GM21390 (cell line): Measurements from ENCODE around the gene MLLT11.
"Not testable (repeated sequence)": the region's sequence is repeated elsewhere in the genome, so short reads cannot be mapped to it uniquely, and the experiment has no call there.

Source experiments
- ATAC-seq: cut with Tn5 transposase; IDR thresholded peaks from one replicate; pipeline ENCODE4 v1.9.1; 2021; ENCODE audit not compliant: unreplicated experiment

The MLLT11 gene

DNA sequence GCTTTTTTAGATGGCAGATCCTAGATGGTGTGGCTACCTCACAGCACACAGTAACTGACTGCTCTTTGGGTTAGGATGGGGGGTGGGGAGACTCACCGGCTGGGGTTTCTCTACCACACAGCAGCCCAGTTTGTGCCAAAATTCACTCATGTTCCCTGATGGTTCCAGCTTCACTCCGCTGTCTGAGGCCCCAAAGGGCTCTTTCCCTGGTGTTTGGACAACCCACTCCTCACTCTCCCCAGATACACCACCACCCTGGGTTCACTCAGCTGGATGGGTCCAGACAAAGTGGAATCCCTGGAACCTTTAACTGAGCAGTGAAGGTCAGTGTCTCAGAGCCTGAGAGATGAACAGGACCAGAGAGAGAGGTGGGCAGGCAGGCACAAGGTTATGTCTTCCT lies 4.6 kb upstream of the MLLT11 start:
- no peak for ATAC-seq

DNA sequence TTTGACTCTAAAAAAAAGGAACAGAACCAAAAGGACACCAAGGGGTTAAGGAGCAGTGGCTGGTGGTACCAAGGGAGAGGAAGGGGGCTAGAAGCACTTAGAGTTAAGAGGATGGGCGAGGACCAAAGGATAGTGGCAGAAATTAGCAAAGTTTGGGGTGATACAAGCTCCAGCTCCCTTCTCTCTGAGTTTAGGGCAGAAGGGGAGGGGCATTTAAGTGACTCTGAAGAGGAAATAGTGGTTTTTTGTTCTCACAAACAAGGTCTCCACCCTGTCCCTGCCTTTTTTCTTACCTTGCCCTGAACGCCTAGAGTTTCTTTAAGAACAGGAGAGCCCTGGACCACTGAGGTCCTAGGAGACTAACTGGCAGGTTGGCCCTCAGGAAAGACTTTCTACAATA lies 4.0 kb upstream of the MLLT11 start:
- ATAC-seq = no peak

- no peak for ATAC-seq
Measured at GRCh38 chr1:151058692-151059091, 1.5 kb upstream of the MLLT11 start.

DNA sequence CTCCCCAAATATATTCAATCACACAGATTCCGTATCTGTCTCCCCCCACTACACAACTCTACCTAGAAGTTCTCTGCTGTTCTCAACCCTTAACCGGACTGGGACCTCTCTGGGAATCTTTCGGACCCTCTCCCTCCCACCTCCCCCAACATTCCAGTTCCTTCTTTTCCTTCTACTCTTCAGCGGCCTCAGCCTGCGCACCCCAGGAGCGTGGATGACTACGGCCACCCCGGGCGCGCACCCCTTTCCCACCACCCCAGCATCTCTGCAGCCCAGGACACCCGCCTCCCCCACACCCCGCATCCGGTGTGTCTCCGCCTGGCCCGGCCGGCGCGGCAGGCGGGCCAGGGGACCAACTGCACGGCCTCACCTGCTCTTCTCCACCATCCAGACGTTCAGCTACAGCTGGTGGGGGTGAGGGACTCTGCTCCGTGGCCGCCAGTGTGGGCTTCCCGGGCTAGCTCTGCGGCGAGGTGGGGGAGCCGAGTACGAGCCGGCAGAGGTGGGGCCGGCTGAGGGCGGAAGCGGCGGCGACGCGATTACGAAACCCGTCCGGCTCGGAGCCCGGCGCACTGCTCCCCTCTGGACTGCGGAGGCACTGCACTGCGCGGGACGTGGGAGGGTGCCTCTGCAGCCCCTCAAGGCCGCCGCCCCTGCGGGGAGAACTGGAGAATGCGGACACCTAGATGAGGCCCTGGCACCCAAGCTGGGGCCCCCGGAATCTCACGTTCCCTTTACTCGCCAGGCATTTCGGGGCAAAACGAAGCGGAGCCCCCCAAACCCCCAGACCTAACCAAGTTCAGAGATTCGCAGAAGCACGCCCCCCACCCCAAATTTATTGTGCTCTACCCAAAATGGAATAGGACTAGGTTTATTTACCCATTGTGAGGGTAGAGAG lies 839 bp upstream of the MLLT11 start, which contains the start of gene CDC42SE1:
CDC42SE1 (minus strand) TSS at position 514 of the 898 bp plus-strand sequence. CDS start 3,892 bp downstream, outside the sequence.
- peak; percentile 86 for ATAC-seq

DNA sequence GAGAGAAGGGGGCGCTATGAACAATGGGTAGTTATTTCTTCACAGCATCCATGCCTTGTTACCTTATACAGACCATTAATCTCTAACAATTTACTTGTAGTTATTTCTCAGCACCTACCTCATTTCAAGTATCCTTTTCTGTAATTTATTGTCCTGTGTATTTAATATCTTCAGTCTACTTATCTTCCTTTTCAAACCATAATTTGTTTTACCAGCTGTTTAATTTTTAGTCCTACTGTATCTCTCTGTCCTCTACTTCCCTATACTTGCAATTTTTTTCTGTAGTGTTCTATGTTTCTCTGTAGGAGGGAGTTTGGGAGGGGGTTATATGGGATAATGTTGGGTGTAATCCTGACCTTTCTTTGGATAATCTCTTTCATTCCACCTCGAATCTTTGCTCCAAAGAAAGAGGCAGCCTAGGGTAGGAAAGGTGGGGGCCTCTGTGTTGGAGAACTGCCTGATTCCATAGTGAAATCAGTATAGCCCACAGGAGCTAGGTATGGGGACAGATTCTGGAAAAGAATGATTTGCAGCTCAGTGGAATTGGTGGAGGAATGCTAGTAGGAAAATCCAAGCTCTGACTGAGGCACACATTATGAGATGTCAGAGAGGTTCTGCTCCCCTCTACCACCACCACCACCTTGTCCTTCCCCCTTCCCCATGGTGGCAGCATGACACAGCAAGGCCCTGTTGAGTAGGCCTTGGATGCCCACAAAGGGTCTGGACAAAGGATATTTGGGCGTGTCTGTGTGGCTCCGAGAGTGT lies 642 bp downstream of the MLLT11 start:
- ATAC-seq = no peak

DNA sequence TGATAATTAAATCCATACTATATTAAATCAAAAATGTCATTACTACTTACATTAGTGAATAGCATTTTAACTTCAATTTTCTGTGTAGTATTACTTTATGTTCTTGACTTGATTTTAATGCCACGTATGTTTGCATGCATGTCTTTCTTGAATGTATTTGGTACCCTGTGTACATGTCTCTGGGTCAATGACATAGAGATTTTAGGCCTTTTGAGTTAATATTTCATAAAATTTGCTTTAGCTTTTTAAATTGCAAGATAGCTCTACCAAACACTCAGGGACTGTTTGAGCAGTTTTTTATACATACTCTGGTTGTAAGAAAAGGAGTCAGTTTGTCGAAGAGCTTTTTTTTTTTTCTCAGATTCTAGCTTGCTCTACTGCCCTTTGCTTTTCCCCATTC lies 1.5 kb downstream of the MLLT11 start:
- ATAC-seq = no peak

- ATAC-seq = no peak
Measured at GRCh38 chr1:151062741-151063371, 2.7 kb downstream of the MLLT11 start.

DNA sequence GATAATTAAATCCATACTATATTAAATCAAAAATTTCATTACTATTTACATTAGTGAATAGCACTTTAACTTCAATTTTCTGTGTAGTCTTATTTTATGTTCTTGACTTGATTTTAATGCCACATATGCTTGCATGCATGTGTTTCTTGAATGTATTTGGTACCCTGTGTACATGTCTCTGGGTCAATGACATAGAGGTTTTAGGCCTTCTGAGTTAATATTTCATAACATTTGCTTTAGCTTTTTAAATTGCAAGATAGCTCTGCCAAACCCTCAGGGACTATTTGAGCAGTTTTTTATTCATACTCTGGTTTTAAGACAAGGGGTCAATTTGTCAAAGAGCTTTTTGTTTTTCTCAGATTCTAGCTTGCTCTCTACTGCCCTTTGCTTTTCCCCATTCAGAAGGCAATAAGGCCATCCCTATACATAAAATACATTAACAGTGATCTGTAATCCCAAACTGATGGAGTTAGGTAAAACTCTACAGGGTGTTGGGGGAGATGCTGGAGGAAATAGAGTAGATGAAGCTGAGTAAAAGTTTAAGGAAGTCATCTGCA lies 5.0 kb downstream of the MLLT11 start:
- no peak for ATAC-seq

- ATAC-seq = no peak
Measured at GRCh38 chr1:151067185-151067584, 7.0 kb downstream of the MLLT11 start.

DNA sequence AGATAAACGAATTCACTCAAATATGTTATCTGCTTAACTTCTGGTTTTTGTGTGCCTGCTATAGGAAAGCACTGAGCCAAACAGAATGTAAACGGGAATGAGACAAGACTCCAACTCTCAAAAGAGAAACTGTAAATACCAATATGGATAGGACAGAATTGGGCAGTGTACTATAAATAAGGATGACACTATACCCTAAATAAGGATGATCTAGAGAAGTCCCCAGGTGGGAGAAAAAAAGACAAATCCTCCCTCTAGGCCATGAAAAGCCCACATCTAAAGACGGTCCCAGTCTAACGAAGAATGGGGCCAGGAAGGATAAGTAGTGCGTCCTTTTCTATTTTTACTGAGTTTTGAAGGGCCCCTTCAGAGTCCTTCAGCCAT lies 8.9 kb downstream of the MLLT11 start:
- ATAC-seq = no peak

DNA sequence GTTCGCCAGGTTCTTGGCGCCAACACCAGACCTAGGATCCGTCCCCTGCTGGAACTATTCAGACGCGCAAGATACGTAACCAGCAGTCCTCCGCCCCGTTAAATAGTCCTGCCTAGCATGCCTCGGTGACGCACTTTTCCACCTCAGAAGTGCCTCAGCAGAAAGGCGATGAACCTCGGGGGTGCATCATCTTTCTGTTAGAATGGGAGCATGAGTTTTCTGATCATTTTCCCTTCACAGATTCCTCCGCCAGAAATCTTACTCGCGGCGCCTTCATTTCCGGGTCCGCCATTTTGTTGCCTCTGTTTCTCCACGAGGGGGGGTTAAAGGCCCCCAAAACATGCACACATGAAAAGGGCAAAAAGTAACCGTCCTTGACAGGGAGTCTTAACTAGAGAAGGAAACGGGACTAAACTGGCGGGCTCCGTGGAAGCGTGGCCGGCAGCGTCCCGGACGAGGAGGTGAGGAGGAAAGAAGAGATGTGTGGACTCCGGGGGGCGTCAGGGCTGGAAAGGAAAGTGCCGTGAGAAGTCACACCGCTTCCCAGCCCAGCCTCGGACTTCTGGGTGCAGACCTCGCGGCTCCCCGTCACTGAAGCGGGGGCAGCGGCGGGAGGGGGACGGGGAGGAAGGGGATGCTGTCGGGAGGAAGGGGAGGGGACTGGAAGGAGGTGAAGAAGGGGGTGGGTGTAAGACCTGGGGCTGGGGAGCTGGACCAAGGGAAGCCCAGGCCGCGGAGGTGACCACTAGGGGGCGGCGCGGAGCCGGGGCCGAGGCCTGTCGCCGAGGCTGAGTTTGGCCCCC lies 10.5 kb downstream of the MLLT11 start, which contains the start of gene GABPB2:
GABPB2 (plus strand) TSS at position 288 of the 803 bp plus-strand sequence. CDS start 17,429 bp downstream, outside the sequence.
- ATAC-seq = peak; percentile 83

DNA sequence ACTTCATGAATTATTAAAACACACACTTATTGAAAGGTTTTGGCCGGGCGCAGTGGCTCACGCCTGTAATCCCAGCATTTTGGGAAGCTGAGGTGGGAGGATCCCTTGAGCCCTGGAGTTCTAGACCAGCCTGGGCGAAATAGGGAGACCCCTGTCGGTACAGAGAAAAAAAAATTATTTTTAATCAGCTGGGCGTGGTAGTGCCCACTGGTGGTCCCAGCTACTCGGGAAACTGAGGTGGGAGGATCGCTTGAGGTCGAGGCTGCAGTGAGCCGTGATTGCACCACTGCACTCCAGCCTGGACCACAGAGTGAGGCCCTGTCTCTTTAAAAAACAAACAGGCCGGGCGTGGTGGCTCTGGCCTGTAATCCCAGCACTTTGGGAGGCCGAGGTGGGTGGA lies 12.0 kb downstream of the MLLT11 start:
- no peak for ATAC-seq

DNA sequence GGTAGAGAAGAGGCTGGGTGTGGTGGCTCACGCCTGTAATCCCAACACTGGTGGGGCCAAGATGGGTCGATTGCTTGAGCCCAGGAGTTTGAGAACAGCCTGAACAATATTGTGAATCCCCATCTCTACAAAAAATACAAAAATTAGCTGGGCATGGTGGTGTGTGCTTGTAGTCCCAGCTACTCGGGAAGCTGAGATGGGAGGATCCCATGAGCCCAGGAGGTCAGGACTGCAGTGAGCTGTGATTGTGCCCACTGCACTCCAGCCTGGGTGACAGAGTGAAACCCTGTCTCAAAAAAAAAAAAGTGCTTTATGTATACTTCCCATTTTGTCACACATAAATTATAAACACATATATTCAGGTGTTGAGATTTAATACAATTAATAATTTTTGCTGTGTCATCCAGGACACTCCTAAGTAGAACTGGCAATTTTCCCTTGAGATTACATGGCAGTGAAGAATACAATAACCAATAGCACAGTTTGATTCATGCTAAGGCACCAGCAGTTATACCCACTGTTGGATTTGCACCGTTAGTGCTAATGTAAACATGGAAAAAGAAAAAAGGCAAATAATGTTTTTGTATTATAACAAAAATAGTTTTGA lies 25.9 kb downstream of the MLLT11 start:
- ATAC-seq = no peak

DNA sequence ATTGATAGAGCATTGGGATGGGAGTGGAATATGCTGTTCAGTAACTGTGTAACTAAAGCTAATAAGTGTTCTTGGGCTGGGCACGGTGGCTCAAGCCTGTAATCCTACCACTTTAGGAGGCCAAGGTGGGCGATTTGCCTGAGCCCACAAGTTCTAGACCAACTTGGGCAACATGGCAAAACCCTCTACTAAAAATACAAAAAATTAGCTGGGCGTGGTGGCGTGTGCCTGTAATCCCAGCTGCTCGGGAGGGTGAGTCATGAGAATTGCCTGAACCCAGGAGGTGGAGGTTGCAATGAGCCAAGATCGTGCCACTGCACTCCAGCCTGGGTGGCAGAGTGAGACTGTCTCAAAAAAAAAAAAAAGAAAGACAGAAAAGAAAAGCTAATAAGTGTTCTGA lies 37.2 kb downstream of the MLLT11 start:
- ATAC-seq = not testable (repeated sequence)

DNA sequence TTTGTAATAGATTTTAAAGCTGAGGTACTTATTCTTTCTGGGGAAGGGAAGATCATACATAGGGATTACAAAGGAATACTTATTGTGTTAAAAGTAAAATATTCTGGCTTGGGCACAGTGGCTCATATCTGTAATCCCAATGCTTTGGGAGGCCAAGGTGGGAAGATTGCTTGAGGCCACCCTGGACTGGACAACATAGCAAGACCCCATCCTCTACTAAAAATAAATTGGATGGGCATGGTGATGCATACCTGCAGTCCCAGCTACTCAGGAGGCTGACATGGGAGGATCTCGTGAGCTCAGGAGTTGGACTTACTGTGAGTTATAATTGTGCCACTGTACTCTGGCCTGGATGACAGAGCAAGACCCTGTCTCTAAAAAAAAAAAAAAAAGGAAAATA lies 37.9 kb downstream of the MLLT11 start:
- no peak for ATAC-seq

- no peak for ATAC-seq
Measured at GRCh38 chr1:151104630-151105029, 44.4 kb downstream of the MLLT11 start.

GRCh38 chr1:151106894-151107293 lies 46.7 kb downstream of the MLLT11 start:
- no peak for ATAC-seq

DNA sequence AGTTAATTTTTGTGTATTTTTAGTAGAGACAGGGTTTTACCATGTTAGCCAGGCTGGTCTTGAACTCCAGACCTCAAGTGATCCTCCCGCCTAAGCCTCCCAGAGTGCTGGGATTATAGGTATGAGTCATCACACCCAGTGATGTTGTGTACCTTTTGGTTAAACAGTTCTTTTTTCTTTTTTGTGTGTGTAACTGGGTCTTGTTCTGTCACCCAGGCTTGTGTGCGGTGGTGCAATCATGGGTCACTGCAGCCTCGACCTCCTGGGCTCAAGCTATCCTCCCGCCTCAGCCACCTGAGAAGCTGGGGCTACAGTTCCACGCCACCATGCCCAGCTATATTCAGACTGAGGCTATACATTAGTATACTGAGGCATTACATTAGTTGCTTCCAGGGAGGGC lies 48.1 kb downstream of the MLLT11 start:
- ATAC-seq = no peak

DNA sequence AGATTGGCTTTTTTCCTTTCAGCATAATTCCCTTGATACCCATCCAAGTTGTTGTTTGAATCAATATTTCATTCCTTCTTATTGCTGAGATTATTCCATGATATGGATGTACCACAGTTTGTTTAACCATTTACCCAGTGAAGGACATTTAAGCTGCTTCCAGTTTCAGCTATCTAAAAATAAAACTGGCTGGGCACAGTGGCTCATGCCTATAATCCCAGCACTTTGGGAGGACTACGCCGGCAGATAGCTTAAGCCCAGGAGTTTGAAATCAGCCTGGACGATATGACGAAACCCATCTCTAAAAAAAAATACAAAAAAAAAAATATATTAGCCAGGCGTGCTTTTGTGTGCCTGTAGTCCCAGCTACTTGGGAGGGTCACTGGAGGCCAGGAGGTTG lies 53.7 kb downstream of the MLLT11 start:
- no peak for ATAC-seq
